Loucy (cell line): ENCODE results near the gene TPSD1.

Experiments used
- EZH2phosphoT487 ChIP-seq: fragments of 200-600 bp; IDR thresholded peaks from 2 replicates; pipeline ENCODE4 v1.6.1; 2018; ENCODE audit warnings: antibody characterized with exemption, mild to moderate bottlenecking, moderate library complexity, borderline replicate concordance
- TF ChIP-seq, protein P1 (sequence below): fragments of 200-600 bp; sonication (generic); conservative IDR thresholded peaks from 2 replicates; pipeline ENCODE4 v1.5.1; 2014; ENCODE audit warnings: mild to moderate bottlenecking, antibody characterized with exemption, low read length

DNA sequence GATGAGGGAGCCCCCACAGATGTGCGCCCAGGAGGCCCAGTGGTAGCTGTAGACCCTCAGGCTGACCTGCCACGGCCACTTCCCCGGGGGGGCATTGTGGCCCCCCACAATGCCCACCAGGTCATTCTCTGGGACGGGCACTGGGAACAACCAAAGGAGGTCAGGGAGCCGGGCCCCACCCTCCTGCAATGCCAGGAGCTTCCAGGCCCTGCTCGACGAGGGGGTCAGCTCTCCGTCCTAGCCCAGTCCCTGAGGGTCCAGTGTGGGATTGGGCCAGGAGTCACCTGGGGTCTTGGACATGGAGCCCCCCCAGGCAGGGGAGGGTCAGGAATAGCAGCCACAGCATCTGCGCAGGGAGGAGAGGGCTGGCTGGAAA lies 7.0 kb downstream of the TPSD1 start:
- TF ChIP-seq, protein P1, sequence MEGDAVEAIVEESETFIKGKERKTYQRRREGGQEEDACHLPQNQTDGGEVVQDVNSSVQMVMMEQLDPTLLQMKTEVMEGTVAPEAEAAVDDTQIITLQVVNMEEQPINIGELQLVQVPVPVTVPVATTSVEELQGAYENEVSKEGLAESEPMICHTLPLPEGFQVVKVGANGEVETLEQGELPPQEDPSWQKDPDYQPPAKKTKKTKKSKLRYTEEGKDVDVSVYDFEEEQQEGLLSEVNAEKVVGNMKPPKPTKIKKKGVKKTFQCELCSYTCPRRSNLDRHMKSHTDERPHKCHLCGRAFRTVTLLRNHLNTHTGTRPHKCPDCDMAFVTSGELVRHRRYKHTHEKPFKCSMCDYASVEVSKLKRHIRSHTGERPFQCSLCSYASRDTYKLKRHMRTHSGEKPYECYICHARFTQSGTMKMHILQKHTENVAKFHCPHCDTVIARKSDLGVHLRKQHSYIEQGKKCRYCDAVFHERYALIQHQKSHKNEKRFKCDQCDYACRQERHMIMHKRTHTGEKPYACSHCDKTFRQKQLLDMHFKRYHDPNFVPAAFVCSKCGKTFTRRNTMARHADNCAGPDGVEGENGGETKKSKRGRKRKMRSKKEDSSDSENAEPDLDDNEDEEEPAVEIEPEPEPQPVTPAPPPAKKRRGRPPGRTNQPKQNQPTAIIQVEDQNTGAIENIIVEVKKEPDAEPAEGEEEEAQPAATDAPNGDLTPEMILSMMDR = no peak
- TF ChIP-seq EZH2phosphoT487 = no peak
